NCI-H82 treated with DMSO at 0.1 percent for 48 hours (cell line): ENCODE results near the gene YTHDF2.
A peak's percentile ranks its signal among the peaks of the same experiment; 100 is the strongest.
"Not testable (repeated sequence)": the region's sequence is repeated elsewhere in the genome, so short reads cannot be mapped to it uniquely, and the experiment has no call there.

ENCODE experiments used
- DNase-seq: peaks from one replicate; lab custom pipeline; 2025; ENCODE audit not compliant: unreplicated experiment; lab: John Stamatoyannopoulos, UW

YTHDF2 gene

DNA sequence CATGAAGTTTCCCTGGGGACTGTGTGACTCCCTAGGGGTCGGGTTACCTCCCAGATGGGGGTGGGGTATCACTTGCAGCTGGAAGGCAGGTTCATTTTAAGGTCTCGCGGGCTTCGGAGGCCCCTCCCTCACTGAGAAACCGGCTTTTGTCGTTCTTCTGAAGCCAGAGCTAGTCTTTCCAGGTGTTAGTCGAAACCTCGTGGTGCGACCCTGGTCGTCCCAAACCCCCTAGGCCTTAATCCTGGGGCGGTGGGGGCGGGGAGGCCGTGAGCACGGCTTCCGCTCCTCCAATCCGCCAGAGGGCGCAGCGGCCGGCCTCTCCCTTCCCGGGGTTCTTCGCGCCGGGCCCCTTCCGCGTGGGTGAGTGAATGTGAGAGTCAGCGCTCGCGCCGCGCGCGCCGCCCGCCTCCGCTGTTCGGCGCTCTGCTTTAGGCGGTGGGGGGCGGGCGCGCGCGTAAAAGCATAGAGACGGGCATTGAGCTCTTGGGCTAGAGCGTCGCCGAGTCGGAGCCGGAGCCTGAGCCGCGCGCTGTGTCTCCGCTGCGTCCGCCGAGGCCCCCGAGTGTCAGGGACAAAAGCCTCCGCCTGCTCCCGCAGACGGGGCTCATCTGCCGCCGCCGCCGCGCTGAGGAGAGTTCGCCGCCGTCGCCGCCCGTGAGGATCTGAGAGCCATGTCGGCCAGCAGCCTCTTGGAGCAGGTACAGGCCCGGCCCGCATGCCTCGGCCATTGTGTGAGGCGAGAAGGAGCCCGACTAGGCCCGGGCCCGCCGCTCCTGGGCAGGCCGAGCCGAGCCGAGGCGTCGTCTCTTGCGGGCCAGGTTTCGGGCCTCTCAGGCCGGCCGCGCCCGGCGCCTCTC is at the start of gene YTHDF2:
Gene YTHDF2 (plus strand): TSS at position 491 of the 857 bp plus-strand sequence. CDS start 181 bp downstream, at position 672.
- DNase-seq, result peak; percentile 94

DNA sequence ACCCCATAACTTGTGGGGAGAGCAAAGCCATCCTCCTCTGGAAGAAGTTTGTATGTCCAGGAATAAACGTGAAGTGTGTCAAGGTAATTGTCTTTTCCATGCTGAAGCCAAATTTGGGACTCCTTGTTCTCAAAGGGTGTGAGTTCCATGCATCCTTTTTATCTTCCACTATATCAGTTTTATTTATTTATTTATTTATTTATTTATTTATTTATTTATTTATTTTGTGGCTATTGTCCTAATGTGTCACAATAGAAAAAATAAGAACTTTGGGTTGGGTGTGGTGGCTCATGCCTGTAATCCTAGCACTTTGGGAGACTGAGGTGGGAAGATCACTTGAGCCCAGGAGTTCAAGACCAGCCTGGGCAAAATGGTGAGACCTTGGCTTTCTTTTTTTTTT is 45.1 kb upstream of the YTHDF2 start:
- not testable (repeated sequence) for DNase-seq

DNA sequence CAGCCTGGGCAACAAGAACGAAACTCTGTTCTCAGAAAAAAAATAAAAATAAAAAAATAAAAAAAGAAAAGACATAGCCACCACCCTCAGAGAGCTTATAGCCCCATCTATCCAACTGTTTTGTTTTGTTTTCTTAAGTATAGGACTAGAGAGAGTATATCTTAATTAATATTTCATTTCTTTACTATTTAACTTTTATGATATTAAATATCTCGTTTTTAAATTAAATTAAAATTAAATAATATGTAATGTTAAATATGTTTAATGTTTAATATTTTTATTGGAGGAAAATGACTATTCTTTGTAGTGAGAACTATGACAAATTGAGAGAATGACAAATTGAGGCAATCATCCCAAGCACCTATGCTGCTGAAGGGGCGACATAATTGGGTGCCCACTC is 33.1 kb upstream of the YTHDF2 start:
- DNase-seq, result no peak

DNA sequence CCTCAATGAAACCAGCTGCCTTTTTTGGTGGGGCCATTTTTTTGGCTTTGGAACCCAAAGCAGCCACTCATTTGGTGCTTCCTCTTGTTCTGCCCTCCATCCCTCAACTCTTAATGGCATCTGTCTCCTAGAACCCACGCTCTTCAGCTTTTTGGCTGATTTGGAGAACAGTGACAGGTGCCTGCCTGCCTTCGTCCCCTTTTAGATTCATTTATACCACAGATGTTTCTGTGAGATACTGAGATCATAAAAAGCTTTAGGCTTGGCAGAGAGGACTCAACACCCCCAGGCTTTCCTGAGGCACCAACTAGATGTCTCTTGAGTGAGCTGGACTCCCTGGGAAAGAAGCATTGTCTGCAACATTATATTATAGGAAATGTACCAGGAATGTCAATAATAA is 20.4 kb upstream of the YTHDF2 start:
- DNase-seq, result no peak

DNA sequence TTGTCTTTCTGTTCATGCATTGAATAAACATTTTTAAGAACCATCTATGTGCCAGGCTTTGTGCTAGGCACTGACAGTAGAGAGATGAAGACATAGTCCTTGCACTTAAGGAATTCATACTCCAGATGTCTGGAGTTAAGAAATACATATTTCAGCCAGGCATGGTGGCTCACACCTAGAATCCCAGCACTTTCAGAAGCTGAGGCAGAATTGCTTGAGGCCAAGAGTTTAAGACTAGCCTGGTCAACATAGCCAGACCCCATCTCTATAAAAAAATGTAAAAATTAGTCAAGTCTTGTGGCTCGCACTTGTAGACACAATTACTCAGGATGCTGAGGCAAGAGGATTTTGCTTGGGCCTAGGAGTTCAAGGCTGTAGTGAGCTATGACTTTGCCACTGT is 18.6 kb upstream of the YTHDF2 start:
- no peak for DNase-seq

DNA sequence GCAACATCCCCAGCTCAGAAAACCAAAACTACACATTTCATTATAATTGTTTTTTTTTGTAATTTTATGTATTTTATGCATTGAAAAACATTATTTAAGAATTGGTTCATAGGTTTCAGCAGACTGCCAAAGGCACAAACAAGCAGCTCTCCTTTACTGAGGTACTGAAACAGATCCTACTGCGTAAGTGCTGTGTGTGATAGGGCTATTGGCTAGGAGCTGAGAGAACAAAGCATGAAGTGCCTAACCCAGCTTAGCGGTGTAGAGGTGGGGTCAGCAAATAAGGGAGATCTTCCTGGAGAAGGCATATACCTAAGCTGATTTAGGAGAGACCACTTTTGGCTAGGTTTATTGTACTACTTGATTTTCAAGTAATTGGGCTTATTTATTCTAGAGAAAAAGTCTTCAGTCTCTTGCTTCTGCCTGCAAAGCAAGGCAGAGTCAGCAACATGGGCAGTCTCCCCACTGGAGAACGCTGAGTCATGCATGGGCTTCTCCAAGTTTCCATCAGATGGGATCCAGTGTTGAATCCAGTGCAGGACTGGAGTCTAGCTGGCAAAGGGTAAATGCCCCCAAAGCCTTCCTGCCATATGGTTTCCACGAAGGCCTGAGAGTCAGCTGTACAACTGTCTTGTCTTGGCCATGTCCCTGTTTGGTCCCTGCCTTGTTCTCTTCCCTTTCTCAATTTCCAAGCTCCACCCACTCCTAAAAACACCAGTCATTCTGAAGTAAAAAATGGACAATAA is 18.0 kb upstream of the YTHDF2 start:
- DNase-seq, result no peak

DNA sequence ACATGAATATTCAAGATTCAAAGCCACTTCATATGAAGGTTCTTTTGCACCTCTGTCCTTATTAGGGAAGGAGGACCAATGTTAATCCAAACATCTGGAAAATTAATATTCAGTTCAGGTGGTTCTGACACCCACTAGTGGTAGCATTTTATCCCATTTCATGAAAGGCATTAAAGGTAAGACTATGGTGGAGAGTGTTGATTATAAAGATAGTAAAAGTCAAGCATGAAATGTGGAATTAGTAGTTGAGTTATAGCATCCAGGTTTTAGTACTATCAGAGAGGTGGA is 17.5 kb upstream of the YTHDF2 start:
- no peak for DNase-seq

DNA sequence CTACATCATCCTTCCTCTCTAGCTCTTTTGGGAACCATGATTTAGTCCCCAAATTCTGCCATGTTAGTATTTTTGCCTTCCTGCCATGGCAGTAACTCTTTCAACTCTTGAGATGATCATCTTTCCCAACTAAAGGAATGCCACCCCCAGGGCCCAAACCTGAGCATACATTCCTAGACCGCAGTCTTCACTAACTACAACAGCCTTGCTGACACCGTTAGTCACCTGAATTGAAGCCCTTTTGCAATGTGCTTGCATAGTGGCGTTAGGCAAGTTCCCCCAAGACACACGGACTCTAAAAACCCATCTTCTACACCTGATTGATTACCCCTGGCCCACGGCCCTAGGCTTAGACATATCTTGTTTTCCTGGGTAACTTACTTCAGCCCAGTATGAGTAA is 16.4 kb upstream of the YTHDF2 start:
- DNase-seq, result no peak

DNA sequence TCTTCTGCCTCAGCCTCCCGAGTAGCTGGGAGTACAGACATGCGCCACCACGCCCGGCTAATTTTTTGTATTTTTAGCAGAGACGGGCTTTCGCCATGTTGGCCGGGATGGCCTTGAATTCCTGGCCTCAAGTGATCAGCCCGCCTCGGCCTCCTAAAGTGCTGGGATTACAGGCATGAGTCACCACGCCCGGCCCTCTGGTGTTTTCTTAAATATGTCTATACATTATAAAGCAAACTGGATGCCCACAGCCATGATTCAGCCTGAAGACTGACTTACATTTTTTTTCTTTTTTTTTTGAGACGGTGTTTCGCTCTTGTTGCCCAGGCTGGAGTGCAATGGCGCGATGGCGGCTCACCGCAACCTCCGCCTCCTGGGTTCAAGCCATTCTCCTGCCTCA is 14.8 kb upstream of the YTHDF2 start:
- DNase-seq, result not testable (repeated sequence)

DNA sequence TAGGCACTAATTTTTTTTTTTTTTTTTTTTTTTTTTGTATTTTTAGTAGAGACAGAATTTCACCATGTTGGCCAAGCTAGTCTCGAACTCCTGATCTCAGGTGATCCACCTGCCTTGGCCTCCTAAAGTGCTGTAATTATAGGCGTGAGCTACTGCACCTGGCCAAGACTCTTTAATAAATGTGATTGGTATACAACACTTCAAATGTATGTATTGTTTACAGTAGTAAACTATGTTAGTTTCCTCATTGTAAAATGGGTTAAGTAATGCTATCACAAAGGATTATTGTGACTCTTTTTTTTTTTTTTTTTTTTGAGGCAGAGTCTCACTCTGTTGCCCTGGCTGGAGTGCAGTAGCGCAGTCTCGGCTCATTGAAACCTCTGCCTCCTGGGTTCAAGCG is 11.4 kb upstream of the YTHDF2 start:
- DNase-seq, result not testable (repeated sequence)

DNA sequence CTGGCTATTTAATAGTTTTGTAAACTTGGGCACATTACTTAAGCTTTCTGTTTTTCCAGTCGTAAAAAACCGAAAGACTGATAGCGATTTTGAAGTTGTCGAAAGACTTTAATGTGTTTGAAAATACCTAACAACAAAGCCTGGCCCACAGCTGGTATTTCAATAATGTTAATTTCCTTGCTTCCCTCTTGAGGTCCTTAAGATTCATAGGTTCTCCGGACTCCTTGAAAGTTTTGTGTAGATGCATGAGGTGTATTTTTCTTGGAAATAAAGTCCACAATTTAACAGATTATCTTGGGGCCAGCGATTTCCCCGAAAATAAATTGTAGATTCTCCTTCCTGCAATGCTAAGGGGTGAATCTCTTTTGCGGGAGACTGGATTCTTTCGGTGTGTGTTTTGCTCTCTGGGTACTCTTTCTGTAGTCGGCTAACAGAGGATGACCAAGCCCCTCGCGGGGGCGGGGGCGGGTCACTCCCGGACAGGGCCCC is 735 bp upstream of the YTHDF2 start:
- DNase-seq, result no peak

DNA sequence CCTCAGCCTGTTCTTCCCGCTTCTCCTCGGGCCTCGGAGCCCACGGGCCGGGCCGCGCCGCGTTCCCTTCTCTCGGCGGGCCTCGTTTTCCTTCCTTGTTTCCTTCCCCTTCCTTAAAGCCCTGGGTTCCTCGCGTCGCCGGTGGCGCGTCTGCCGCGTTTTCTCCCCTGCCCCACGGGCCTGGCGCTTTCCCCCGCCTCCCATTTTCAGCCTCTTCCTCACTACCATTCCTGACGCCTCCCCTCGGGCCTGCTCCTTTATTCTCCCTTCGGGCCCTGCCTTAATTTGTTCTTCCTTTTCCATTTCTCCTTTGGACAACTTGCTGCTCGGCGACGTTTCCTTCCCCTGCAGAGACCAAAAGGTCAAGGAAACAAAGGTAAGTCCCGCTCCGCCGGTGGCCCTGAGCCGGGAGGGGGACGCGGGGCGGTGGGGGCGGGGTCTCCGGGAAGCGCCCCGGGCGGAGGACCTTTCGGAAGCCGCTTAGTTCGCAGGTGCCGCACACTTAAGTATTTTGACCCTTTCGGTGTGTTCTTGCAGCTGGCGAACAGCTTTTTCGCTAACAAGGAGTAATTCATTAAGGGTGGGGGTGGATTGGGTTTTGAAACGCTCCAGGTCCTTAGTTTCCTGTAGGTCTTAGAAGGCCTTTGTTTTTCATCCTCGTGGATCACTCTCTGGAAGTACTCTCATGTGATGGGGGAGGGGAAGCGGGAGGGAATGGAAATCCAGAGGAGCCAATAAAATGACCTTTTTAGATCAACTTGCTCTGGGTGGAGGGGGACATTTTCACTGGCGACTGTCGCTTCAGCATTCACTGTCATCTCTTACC is 780 bp downstream of the YTHDF2 start:
- DNase-seq, result peak; percentile 49

DNA sequence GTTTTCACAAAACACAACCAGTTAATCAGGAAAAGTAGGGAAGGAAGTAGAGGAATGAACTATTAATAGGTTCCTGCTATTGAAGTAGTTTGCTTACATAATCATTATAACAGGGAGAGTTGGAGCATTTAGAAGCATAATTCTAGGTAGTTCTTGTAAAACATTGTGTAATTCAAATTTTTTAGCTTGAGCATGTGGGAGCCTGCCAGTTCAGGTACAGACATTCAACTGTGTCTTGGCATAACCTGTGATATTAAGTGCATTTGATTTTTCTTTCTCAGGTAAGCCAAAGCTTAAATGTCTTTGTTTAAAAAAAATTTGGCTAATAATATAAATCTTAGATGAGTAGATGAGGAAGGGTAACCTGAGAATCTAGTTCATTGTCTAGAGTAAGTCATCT is 3.4 kb downstream of the YTHDF2 start:
- DNase-seq, result no peak

DNA sequence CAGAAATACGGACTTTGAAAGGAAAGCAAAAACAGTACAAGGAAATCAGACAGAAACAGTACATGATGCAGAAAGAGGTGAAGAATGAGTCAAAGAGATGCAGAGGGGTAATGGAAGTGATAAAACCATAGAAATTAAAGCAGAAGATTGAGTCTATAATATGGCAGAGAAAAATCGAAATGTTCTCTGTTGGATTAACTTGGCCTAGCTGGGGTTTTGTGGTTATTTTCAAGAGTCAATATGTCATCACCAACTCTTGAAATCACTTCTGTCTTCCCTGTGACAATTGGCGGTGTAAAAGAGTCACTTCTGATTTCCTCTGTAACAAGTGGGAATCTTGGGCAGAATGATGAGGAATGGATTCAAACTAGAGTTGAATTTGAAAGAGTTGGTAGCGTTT is 7.4 kb downstream of the YTHDF2 start:
- DNase-seq, result no peak

DNA sequence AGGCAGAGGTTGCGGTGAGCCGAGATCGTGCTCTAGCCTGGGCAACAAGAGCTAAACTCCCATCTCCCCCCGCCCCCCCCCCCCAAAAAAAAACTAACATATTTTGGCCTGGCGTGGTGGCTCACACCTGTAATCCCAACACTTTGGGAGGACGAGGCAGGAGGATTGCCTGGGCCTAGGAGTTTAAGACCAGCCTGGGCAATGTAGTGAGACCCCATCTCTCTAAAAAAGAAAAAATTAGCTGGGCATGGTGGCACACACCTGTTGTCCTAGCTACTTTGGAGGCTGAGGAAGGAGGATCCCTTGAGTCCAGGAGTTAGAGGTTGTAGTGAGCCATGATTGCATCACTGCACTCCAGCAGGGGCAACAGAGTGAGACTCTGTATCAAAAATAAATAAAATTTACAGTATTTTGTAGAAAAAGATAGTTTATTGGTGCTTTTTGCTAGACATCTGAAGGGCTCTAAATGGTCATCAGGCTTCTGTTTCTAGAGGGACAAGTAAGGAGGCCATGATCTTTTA is 9.0 kb downstream of the YTHDF2 start:
- no peak for DNase-seq

DNA sequence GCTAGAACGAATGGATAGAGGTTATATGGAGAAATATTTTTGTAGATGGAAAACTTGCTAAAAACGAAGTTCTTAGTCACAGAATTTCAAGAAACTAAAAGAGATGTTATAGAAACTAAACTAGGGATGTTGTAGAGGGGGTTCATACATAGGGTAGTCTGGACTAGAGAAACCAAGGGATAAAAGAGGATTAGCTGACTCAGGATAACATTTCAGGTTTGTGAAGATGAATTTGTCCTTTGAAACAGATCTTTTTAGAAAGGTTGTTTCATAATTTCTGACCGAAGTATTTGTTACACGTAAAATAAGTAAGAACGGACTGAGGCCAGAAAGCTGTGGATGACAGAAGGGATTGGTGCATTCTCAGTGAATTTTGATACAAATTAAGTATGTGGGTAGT is 13.6 kb downstream of the YTHDF2 start:
- no peak for DNase-seq

DNA sequence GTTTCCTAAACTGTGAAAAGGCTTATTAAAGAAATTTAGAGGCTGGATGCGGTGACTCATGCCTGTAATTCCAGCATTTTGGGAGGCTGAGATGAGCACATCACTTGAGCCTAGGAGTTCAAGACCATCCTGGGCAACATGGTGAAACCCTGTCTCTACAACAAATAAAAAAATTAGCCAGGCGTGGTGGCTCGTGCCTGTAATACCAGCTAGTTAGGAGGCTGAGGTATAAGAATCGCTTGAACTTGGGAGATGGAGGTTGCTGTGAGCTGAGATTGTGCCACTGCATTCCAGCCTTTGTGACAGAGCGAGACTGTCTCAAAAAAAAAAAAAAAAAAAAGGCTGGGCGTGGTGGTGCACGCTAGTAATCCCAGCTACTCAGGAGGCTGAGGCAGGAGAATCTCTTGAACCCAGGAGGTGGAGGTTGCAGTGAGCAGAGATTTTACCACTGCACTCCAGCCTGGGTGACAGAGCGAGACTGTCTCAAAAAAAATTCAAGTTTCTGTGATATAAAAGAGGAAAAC is 14.1 kb downstream of the YTHDF2 start:
- not testable (repeated sequence) for DNase-seq

DNA sequence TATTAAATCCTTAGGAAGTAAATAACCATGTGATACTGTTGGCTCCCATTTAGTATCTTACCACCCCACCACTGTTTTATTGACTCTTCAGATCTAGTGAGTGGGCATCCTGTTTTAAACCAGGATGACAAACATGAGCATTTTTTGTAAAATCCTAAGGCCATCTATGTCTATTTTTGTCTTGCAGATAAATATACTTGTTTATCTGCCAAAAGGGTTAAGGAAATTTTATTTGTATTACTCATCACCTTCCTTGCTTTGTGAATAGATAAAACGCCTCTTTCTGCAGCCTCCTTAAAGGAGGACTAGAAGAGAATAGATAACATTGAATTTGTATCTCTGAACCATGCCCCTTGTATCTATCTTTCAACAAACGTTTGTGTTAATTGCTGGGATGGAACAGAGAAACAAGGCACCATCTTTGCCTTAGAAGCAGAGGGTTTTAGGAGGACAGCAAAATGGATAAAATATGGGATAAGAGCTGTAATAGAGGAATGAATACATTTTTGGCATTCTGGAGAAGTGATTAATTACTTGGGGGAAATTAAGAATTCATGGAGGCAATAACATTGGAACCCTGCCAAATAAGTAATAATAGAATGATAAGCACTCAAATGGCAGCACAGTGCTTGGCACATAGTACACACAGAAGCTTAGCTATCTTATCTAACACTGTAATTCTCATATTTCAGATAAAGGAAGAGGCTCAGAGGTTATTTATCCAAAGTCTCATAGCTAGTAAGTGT is 14.7 kb downstream of the YTHDF2 start:
- DNase-seq, result no peak

DNA sequence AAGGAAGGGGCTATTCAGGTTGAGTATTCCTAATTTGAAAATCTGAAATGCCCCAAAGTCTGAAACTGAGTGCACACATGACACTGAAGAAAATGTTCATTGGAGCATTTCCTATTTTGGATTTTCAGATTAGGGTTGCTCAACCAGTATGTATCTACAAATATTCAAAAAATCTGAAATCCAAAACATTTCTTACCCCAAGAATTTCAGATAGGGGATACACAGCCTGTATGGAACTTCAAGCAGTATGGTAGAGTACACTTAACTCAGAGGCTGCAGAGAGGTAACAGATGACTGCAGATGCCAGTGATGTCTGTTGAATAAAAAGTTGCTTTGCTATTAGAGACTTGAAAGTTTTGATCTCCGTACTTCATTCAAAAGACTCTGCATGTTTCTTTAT is 19.0 kb downstream of the YTHDF2 start:
- DNase-seq, result no peak

DNA sequence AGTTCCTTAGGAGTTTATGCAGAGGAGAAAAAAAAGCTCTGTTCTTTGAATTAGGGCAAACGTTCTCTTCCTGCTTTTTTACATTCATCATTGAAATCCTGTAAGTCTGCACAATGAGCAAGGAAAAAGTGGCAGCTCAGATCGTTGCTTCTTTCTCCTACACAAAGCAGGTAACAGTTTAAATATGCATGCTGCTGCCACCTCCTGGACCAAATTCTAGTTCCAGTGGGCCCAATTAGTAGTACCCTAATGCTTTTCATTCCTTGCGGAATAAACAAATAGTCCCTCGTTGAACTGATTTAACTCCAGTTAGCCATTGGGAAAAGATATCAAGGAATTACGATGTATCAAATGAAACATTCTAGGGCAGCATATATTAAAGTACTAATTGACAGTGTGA is 20.1 kb downstream of the YTHDF2 start:
- DNase-seq, result no peak
